PC-3 (cell line): ENCODE measurements around the gene ARSB. TPM values are rescaled to one million over a fixed set of nuclear protein-coding genes. Genes with fewer than 3 reads are reported as not detected.
A peak's percentile ranks its signal among the peaks of the same experiment; 100 is the strongest.

Experiments
- ATAC-seq: fragments of 200-7000 bp; cut with Tn5 transposase; 2 replicates; pipeline ENCODE4 v1.9.1; 2020; ENCODE audit warnings: mild to moderate bottlenecking, moderate library complexity
- BruUV-seq: library from RNA; stranded (reverse); fragments of 400-500 nt; replicated peaks from 2 replicates; lab custom pipeline; 2021; lab: Mats Ljungman, UMichigan
- CTCF ChIA-PET: fragments of 300-600 bp; sonication (Branson Sonifier 250); formaldehyde crosslinking; loops from one replicate; lab custom pipeline; 2022; ENCODE audit warnings: antibody characterized with exemption; lab: Charles Lee
- POLR2A ChIA-PET: fragments of 300-600 bp; sonication (Branson Sonifier 250); formaldehyde crosslinking; loops from one replicate; lab custom pipeline; 2022; ENCODE audit warnings: antibody characterized with exemption; ENCODE audit not compliant: unreplicated experiment; lab: Charles Lee
- DNase-seq: peaks from one replicate; pipeline ENCODE4 v3.0.0-alpha.2; 2015
- H2AFZ ChIP-seq: fragments of 300-600 bp; sonication (generic); 2 replicates; pipeline ENCODE4 v1.6.0; 2016; ENCODE audit warnings: antibody characterized with exemption, low read length
- H3F3A ChIP-seq: fragments of 300-600 bp; sonication (generic); one replicate; pipeline ENCODE4 v1.6.0; 2017; ENCODE audit warnings: antibody characterized with exemption, low read length, control low read depth, mild to moderate bottlenecking; ENCODE audit not compliant: unreplicated experiment
- H3K27ac ChIP-seq: fragments of 300-600 bp; sonication (generic); 2 replicates; pipeline ENCODE4 v1.5.1; 2016; ENCODE audit warnings: mild to moderate bottlenecking, low read length
- H3K27me3 ChIP-seq: fragments of 300-600 bp; sonication (generic); 2 replicates; pipeline ENCODE4 v1.6.1; 2016; ENCODE audit warnings: low read length, mixed read lengths
- H3K36me3 ChIP-seq: fragments of 300-600 bp; sonication (generic); 2 replicates; pipeline ENCODE4 v1.6.1; 2016; ENCODE audit warnings: low read depth, mixed run types, low read length, mixed read lengths
- H3K4me1 ChIP-seq: fragments of 300-600 bp; sonication (generic); 2 replicates; pipeline ENCODE4 v1.5.1; 2016; ENCODE audit warnings: low read length; ENCODE audit not compliant: insufficient read depth
- H3K4me2 ChIP-seq: fragments of 300-600 bp; sonication (generic); 2 replicates; pipeline ENCODE4 v1.6.0; 2016; ENCODE audit warnings: low read length
- H3K4me3 ChIP-seq: fragments of 300-600 bp; sonication (generic); 2 replicates; pipeline ENCODE4 v1.5.1; 2016; ENCODE audit warnings: mild to moderate bottlenecking, low read length, mixed read lengths
- H3K79me2 ChIP-seq: fragments of 300-600 bp; sonication (generic); 2 replicates; pipeline ENCODE4 v1.6.1; 2017; ENCODE audit warnings: low read length, mixed read lengths
- H3K9ac ChIP-seq: fragments of 300-600 bp; sonication (generic); 2 replicates; pipeline ENCODE4 v1.6.0; 2016; ENCODE audit warnings: mild to moderate bottlenecking, low read length
- H3K9me2 ChIP-seq: fragments of 300-600 bp; sonication (generic); replicated peaks from 2 replicates; pipeline ENCODE4 v1.6.1; 2016; ENCODE audit warnings: mixed run types, low read length, mixed read lengths
- H3K9me3 ChIP-seq: fragments of 300-600 bp; sonication (generic); 2 replicates; pipeline ENCODE4 v1.6.1; 2016; ENCODE audit warnings: low read length, mixed read lengths
- H4K20me1 ChIP-seq: fragments of 300-600 bp; sonication (generic); 2 replicates; pipeline ENCODE4 v1.6.1; 2016; ENCODE audit warnings: low read length, mixed read lengths
- EZH2 ChIP-seq: fragments of 300-600 bp; sonication (generic); IDR thresholded peaks from one replicate; pipeline ENCODE4 v1.6.1; 2017; ENCODE audit warnings: antibody characterized with exemption, mild to moderate bottlenecking, low read length; ENCODE audit not compliant: unreplicated experiment
- EZH2phosphoT487 ChIP-seq: fragments of 300-600 bp; sonication (generic); IDR thresholded peaks from 2 replicates; pipeline ENCODE4 v1.6.1; 2018; ENCODE audit warnings: mild to moderate bottlenecking, antibody characterized with exemption, low read length, borderline replicate concordance
- intact Hi-C: fragments of 100-400 bp; cut with micrococcal nuclease; formaldehyde crosslinking; loops from 2 replicates; pipeline ENCODE4 v1.9.0; 2023
- total RNA-seq: library from RNA; depleted of rRNA; stranded (reverse); fragments of >200 nt; gene quantifications from 2 replicates; pipeline ENCODE4 v1.2.3, GENCODE V29; 2014
- TF ChIP-seq, protein P1 (sequence below): fragments of 300-600 bp; sonication (generic); conservative IDR thresholded peaks from 2 replicates; pipeline ENCODE4 v1.5.1; 2017; ENCODE audit warnings: antibody characterized with exemption, low read depth, mild to moderate bottlenecking, low read length

ARSB gene
- total RNA-seq, 1 experiment from 2014 or later = 8.1 TPM

DNA sequence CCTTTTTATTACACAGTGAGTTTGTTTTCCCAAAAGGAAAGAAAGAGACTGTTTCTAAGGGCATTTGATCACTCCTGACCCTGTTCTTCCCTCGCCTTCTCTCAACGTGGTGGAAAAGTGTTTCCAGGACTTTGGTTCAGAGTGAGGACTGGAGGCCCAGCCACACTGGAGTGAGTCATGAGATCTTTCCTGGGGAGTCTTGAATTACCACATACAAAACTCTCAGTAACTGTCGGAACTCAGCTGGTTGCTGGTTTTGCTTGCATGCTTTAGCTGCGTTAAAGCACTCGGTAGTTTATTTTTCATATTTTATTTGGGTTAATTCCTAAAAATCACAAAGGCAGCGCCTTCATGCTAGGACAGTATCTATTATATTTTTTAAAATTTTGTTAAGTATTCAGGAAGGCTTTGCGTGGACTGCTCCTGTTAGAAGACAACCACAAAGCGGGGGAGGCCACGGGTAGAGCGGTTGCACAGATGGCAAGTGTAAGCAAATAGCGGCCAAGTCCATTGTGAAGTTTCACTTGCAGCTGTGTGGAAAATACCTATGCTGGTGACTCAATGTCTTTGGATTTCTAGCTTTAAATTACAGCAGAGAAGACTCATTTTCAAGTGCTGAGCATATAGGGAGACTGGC, 77.7 kb downstream of the ARSB start:
- Histone ChIP-seq H3K4me1 (no peaks in the 10 kb centered on the region), H4K20me1 (no peaks in the 10 kb centered on the region), H3K79me2 (no peaks in the 10 kb centered on the region), H3K4me2 (no peak overlapping the region), H3K9ac (no peak overlapping the region), H3K9me3 (no peaks in the 10 kb centered on the region), H3K36me3 (no peaks in the 10 kb centered on the region), H3K27ac (no peak overlapping the region), H3K27me3 (no peaks in the 10 kb centered on the region), H2AFZ (no peak overlapping the region), H3F3A (no peaks in the 10 kb centered on the region), H3K9me2 (no peaks in the 10 kb centered on the region), H3K4me3 (no peak overlapping the region)
- TF ChIP-seq EZH2 (no peak), EZH2phosphoT487 (no peak)
- TF ChIP-seq, protein P1, sequence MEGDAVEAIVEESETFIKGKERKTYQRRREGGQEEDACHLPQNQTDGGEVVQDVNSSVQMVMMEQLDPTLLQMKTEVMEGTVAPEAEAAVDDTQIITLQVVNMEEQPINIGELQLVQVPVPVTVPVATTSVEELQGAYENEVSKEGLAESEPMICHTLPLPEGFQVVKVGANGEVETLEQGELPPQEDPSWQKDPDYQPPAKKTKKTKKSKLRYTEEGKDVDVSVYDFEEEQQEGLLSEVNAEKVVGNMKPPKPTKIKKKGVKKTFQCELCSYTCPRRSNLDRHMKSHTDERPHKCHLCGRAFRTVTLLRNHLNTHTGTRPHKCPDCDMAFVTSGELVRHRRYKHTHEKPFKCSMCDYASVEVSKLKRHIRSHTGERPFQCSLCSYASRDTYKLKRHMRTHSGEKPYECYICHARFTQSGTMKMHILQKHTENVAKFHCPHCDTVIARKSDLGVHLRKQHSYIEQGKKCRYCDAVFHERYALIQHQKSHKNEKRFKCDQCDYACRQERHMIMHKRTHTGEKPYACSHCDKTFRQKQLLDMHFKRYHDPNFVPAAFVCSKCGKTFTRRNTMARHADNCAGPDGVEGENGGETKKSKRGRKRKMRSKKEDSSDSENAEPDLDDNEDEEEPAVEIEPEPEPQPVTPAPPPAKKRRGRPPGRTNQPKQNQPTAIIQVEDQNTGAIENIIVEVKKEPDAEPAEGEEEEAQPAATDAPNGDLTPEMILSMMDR = no peak
- intact Hi-C loops = no loop called here
- ChIA-PET CTCF (no interaction called here), POLR2A (no interaction called here)
- BruUV-seq = no TSS peak
- ATAC-seq (no peak), DNase-seq (no peak)

DNA sequence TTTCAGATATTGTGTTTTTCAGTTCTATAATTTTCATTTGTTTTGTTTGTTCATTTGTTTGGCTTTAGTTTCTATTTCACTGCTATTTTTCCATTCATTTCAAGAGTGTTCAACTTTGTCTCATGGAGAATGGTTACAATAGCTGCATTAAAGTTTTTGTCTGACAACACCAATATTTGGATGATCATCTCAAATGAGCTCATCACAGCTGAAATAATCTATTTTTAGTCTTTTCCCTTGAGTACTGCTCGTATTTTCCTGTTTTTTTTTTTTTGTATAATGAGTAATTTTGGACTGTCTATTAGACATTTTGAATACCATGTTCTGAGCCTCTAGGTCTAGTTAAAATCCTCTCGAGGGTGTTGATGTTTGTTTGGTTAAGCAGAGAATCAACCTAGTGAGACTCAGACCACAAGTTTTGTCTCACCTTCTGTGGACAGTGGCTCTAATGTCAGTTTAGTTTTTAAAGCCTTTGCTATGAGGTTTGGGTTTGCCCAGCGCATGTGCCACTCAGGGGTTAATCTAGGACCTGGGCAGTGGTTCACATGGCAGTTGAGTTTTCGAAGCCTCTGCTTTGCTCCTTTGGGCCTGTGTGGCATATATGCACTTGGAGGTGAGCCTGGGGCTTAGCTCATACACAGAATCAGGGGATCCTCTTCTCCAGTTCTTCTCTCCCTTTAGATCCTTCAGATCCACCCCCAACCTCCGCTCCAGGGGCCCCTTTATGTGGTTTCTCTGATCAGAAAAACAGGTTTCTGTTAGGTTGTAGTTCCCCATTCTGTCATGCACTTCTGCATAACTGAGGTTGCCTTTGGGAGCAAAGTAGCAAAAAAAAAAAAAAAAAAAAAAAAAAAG, 79.8 kb downstream of the ARSB start:
- Histone ChIP-seq H3K4me1 (no peaks in the 10 kb centered on the region), H3K9me2 (no peaks in the 10 kb centered on the region), H3K27ac (no peak overlapping the region), H3K4me3 (no peak overlapping the region), H3K9me3 (no peaks in the 10 kb centered on the region), H4K20me1 (no peaks in the 10 kb centered on the region), H3K27me3 (no peaks in the 10 kb centered on the region), H3K9ac (no peak overlapping the region), H3F3A (no peaks in the 10 kb centered on the region), H3K79me2 (no peaks in the 10 kb centered on the region), H3K4me2 (no peak overlapping the region), H3K36me3 (no peaks in the 10 kb centered on the region), H2AFZ (no peak overlapping the region)
- ATAC-seq (no peak), DNase-seq (no peak)
- CTCF ChIA-PET = interaction anchor here (0.7 kb wide), 1 partner anchor 13 kb away, joined by 5 read pairs; no protein-coding TSS in a partner anchor
- no TSS peak for BruUV-seq
- intact Hi-C loops = no loop called here
- no peak for TF ChIP-seq EZH2
- no peak for TF ChIP-seq EZH2phosphoT487
- TF ChIP-seq, protein P1 = no peak
- POLR2A ChIA-PET = no interaction called here

DNA sequence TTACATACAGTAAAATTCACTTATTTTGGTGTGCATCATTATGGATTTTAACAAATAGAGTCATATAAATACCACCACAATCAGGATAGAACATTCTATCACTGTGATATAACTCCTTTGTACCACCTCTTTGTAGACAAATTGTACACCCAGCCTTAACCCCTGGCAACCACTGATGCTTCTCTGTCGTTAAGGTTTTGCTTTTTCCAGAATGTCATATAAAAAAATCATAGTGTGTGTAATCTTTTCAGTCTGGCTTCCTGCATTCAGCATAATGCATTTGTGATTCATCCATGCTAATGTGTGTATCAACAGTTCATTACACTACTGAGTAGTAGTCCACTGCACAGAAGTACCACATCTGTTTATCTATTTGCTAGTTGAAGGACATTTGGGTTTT, 81.2 kb downstream of the ARSB start:
- Histone ChIP-seq H3K27ac (no peak overlapping the region), H3K79me2 (no peaks in the 10 kb centered on the region), H4K20me1 (no peaks in the 10 kb centered on the region), H3K4me3 (no peak overlapping the region), H3K36me3 (no peaks in the 10 kb centered on the region; the same call in 1 of the 2 replicates), H3K27me3 (no peaks in the 10 kb centered on the region), H3K4me1 (no peaks in the 10 kb centered on the region), H3K9me2 (no peaks in the 10 kb centered on the region), H3K4me2 (no peak overlapping the region), H3K9me3 (no peaks in the 10 kb centered on the region), H3F3A (no peaks in the 10 kb centered on the region), H2AFZ (no peak overlapping the region), H3K9ac (no peak overlapping the region)
- TF ChIP-seq EZH2phosphoT487 = no peak
- DNase-seq (no peak), ATAC-seq (peak; percentile 50; the same call in 1 of the 2 replicates)
- ChIA-PET CTCF (no interaction called here), POLR2A (no interaction called here)
- BruUV-seq = no TSS peak
- intact Hi-C loops = loop anchor here (5.0 kb wide), 1 partner anchor 63 kb away; no protein-coding TSS in a partner anchor
